NCI-H526 treated with DMSO at 0.1 percent for 48 hours (cell line): ENCODE measurements around the gene TGIF1.

Experiments used
- DNase-seq: peaks from one replicate; lab custom pipeline; 2025; lab: John Stamatoyannopoulos, UW

TGIF1 gene

DNA sequence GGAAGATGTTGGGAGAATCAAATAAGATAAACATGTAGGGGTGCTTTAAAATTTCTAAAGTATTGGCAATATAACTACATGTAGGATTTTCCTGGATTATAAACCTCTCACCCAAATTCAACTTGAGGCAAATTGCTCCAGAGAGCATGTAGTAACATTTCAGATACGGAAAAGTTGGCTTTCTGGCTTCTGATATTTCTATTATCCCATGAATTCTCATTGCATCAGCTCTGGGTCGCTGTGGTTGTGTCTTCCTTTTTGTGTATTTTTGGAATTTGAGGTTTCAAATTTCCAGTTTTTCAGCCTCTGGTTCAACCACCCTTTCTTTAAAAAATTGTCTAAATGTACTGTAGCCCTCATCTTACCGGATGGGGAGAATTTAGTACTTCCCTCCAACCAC lies 32.3 kb downstream of the TGIF1 start:
- DNase-seq = no peak

DNA sequence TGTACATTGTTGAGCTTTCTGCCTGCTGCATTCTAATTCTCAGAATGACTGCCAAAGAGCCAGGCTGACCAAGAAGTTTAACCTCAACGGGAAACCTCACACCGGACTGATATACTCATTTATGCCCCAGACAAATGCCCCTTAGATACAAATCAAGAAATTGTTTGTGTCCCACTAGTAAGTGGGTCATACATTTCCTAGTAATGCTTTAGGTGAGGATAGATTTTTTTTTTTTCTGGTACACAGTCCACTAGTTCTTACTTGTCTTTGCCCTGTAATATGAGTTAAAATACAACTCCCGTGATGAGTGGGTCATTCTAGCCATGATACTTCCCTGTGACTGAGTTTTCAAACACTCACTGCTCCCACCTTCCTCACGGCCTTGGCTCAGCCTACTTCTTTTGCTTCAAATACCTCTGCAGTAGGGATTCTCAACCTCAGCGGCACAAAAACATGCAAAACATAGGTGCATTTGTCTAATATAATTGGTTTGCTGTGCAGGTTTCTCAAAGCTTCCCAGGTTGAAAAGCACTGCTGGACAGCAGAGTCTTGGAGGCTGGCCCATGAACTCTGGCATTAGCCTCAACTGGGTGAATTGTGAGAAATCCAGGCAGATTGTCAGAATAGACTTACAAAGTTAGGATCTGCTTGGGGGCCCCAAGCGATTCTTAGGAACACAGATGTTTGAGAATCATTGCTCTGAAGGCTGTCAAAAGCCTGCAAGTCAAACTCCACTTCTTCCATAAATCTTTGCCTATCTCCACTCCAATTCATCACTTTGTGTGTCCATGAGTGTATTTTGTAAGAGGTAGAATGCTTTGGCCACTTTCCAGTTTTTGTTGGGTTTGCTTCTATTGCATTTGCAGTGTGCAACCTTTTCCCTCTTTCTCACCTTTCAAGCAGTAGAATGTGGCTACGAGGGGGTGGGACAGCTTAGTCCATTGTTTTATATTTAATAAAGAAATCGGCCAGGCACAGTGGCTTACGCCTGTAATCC lies 35.5 kb downstream of the TGIF1 start:
- DNase-seq = no peak

GRCh38 chr18:3486512-3486911 lies 36.5 kb downstream of the TGIF1 start:
- DNase-seq = no peak

DNA sequence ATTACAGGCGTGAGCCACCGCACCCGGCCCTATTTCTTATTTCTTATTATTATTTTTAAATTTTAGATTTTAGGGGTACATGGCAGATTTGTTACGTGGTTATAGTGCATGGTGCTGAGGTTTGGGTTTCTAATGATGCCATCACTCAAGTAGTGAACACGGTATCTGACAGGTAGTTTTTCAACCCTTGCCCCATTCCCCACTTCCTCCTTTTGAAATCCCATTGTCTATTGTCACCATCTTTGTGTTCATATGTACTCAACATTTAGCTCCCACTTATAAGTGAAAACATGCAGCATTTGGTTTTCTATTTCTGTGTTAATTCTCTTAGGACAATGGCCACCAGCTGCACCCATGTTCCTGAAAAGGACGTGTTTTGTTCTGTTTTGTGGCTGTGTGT lies 39.5 kb downstream of the TGIF1 start:
- DNase-seq = no peak

- DNase-seq = no peak
These were observed 42.1 kb downstream of the TGIF1 start for GRCh38 chr18:3491981-3492555.

GRCh38 chr18:3492721-3493120 lies 42.7 kb downstream of the TGIF1 start:
- DNase-seq = no peak

DNA sequence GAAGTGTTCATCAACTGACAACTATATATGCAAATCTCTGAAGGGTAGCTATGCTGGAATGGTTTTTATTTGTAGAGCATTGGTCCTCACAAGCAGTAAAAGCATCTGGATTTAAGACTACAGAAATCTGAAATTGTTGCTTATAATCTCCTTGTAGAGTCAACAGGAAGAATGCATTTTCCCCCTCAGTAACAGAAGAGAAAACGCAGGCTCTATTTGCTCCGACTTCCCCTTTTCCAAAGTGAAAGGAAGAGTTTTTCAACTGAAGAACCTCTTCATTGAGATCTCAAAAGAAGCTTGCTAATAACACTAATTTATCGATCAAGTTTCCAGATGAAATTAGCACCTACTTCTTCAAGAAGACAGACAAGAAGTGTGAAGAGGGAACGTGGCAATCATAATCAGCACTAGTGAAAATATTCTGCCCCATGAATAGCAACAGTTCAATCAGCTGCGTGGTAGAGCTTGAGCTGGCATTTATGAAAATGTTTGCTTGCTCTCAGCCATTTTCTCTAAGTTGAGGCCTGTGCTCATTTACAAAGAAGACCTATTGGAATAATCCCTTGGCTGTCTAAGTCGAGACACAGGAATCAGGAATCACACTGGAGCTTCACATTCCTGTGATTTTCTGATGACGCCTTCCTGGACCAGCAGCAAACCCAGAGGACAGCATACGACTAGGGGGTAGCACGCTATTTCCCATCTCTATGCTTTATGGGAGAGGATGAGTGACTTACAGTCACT lies 43.7 kb downstream of the TGIF1 start:
- DNase-seq = peak; percentile 23

- no peak for DNase-seq
These were observed 44.2 kb downstream of the TGIF1 start for GRCh38 chr18:3494245-3494526.

- DNase-seq = no peak
These were observed 44.6 kb downstream of the TGIF1 start for GRCh38 chr18:3494569-3494968.

DNA sequence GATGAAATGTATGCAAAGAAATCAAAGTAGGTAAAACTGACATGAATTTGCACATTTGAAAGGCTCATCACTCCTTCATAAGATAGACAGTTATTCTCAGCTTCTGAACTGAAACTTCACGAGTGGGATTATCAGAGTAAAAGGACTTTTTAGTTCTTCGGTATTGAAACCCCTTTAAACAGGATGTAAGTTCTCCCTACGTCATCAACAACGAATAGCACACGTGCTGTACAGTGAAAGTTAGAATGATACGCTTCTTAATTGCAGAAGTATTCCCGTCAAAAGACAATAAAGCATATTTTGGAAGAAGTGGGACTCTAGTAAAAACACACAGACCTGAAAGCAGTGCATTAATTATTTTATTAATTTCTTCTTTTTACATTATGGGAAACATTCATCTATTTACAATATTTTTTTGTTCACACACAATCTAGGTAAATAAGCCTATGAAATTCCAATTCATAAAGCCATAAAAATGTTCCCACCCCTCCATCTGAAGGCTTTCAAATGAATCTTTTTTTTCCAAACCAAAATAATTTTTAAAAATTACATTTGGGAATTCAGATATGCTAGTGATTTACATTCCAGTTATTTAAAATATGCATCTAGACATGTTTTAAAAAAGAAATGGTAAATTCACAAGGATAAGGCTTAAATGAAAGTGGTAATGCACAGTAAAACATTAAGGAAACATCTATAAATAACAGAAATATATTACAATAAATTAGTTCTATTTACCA lies 45.9 kb downstream of the TGIF1 start:
- no peak for DNase-seq

DNA sequence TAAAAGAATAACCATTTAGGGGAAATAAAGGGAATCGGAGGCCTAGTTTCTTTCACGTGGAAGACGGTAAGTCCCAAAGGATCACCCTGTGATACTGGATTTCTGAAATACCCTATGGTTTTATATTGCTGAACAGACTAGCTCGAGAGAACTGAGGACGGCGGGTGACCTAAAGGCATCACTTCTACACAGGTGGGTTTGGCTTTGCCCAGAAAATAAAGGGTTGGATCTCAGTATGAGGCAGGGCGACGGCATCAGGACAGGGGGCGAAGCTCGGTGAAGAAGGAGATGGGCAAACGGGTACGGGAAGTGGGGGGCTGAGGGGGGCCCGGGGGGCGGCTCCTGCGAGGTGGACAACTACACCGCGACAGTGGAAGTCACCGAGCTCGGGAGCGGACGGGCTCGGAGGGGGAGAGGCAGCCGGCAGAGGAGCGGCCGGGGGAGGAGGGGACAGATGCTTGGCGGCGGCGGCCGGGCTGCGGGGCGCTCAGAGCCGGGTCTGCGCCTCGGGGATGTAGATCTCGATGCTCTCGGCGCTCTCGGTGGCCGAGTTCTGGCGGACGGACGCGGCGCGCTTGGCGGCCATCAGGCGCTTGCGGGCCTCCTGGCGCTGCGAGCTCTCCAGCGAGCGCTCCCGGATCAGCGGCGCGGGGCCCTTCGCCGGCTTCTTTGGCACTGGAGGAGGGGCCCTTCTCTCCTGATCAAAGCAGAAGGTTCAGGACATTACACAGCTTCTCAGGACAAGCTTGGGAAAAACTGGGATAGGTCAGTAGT lies 48.9 kb downstream of the TGIF1 start:
- no peak for DNase-seq

- no peak for DNase-seq
These were observed 49.5 kb downstream of the TGIF1 start for GRCh38 chr18:3499501-3499900.

- no peak for DNase-seq
These were observed 50.0 kb downstream of the TGIF1 start for GRCh38 chr18:3500016-3500415.

DNA sequence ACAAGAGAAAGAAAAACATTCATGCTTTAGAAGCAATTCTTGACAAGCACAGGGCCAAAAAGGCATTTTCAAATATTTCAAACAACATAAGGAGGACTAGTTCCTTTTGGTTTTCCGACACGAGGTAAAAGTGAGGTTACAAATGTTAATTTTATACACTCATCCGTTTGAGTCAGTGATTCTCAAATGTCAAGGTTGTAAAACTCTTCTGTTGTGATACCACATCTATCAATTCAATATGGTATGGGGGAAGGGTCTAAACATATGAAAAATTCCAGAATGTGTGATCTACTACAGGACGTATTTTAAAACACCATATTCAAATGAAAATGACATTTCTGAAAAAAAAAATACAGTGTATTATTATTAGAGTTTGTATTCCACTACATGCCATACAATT lies 52.7 kb downstream of the TGIF1 start:
- DNase-seq = no peak

DNA sequence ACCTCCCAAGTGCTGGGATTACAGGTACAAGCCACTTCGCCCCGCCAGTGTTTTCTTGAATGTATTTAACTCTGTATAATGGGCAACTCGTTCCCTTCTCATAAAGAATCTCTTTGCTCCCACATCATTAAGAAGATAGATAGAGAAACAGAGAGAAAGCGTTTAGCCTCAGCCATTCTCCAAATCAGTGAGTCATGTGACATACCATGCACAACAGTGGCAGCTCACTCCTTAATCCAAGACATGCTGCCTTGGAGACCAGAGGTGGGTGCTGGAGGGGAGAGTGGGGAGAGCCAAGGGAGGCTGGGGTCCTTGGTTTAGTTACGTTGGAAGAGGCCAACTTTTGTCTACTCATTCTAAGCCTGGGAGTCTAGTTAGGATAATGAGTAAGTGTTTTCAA lies 54.7 kb downstream of the TGIF1 start:
- DNase-seq = no peak

DNA sequence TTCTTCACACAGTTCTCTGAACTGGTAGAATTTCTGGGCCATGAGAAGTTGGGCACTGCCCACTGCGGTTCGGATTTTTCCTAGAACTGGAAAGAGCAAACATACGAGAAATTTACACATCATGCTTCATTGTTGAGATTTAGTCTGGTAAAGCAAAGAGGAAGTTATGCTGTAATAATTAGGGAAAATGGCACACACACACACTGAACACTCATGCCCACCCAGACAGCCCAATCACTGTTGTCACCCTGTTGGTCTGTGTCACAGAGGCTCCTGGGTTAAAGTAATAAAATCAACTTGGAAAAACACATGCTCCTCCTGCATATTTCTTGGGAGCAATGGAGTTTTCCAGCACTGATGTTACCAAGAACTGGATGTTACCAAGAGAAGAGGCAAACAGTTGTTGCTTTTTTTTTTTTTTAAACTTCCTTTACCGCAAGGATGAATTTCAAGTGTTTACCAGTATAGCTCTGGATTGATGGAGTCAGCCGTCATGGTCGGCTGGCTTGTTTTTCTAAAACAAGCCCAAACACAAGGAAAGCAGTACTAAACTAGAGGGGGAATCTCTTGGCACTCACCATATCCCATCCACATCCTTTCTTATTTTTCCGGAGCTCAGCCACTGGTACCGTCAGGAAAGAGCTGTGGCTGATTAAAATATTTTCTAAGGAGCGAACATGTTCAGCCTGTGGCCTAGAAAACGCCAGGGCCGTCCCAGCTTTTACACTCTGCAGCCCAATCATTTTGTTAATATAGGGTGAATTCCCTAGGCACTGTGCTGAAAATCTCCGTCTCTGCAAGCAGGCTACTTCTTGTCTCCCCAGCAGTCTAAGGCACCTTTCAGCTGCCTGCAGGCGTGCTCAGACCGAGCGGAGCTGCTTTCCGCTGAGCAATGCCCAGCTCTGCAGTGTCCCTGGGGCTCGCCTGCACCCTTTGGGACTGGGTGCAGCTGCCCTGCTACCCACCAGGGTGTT lies 58.9 kb downstream of the TGIF1 start:
- no peak for DNase-seq
